ENCODE data around the gene DPM1.

The DPM1 gene

GRCh38 chr20:50891138-50891537, 67.2 kb downstream of the DPM1 start:
- Histone ChIP-seq H3K4me3 (ENCODE audit: insufficient read depth in 1 of 2, low read depth in 1 of 2, low read length in 2 of 2) (no peak overlapping the region), H3K4me2 (ENCODE audit: low read length, poor library complexity, severe bottlenecking) (no peak overlapping the region), H3K27me3 (ENCODE audit: control insufficient read depth in 1 of 2, insufficient read depth in 1 of 2, low read length in 2 of 2) (no peaks in the 10 kb centered on the region), H3K9ac (ENCODE audit: low read length) (no peak overlapping the region), H3K18ac (ENCODE audit: low read depth in 1 of 2, low read length in 2 of 2) (no peak overlapping the region), H4K91ac (ENCODE audit: low read length) (no peak overlapping the region), H3K23ac (ENCODE audit: low read length in 2 of 2) (peak overlapping the region in 1 of 2 experiments; percentile 47), H2BK120ac (ENCODE audit: low read depth, low read length) (no peak overlapping the region), H3K4me1 (ENCODE audit: control insufficient read depth, insufficient read depth, low read depth, low read length) (peaks cover 5% of the 10 kb centered on the region), H3K9me3 (ENCODE audit: control insufficient read depth, low read length) (no peaks in the 10 kb centered on the region), H2BK15ac (ENCODE audit: low read depth, poor library complexity, severe bottlenecking) (no peak overlapping the region), H2BK12ac (ENCODE audit: low read length in 2 of 2) (peak overlapping the region in 1 of 2 experiments; percentile 70), H3K27ac (ENCODE audit: low read length, poor library complexity, severe bottlenecking) (no peak overlapping the region), H3K4ac (ENCODE audit: low read depth in 1 of 2, low read length in 2 of 2) (no peak overlapping the region), H3K79me1 (replicated peaks; ENCODE audit: low read length, poor library complexity, severe bottlenecking) (peaks cover 27% of the 10 kb centered on the region), H3K14ac (ENCODE audit: low read length in 2 of 2) (no peak overlapping the region), H4K8ac (ENCODE audit: low read length) (no peak overlapping the region), H2AFZ (ENCODE audit: low read depth, low read length) (no peak overlapping the region), H2AK5ac (ENCODE audit: low read length, severe bottlenecking) (no peak overlapping the region), H3K36me3 (ENCODE audit: control insufficient read depth in 1 of 2, insufficient read depth in 2 of 2, low read depth in 1 of 2, low read length in 2 of 2) (peaks cover 34 to 79% of the 10 kb centered on the region in 2 experiments), H2BK5ac (ENCODE audit: low read depth, low read length, poor library complexity, severe bottlenecking) (no peak overlapping the region)
- 85% methylated on average over 5 of the region's 5 CpGs for WGBS
- DNase-seq, result peak; percentile 51

- Histone ChIP-seq H4K91ac (ENCODE audit: low read length) (no peak overlapping the region), H4K8ac (ENCODE audit: low read length) (no peak overlapping the region), H2BK15ac (ENCODE audit: low read depth, poor library complexity, severe bottlenecking) (no peak overlapping the region), H3K4me1 (ENCODE audit: control insufficient read depth, insufficient read depth, low read depth, low read length) (peaks cover 3% of the 10 kb centered on the region), H2BK5ac (ENCODE audit: low read depth, low read length, poor library complexity, severe bottlenecking) (no peak overlapping the region), H2BK12ac (ENCODE audit: low read length in 2 of 2) (no peak overlapping the region), H3K23ac (ENCODE audit: low read length in 2 of 2) (no peak overlapping the region), H2AK5ac (ENCODE audit: low read length, severe bottlenecking) (no peak overlapping the region), H2AFZ (ENCODE audit: low read depth, low read length) (no peak overlapping the region), H3K18ac (ENCODE audit: low read depth in 1 of 2, low read length in 2 of 2) (no peak overlapping the region), H3K4me3 (ENCODE audit: insufficient read depth in 1 of 2, low read depth in 1 of 2, low read length in 2 of 2) (no peak overlapping the region), H3K27ac (ENCODE audit: low read length, poor library complexity, severe bottlenecking) (no peak overlapping the region), H3K14ac (ENCODE audit: low read length in 2 of 2) (no peak overlapping the region), H3K4me2 (ENCODE audit: low read length, poor library complexity, severe bottlenecking) (no peak overlapping the region), H3K4ac (ENCODE audit: low read depth in 1 of 2, low read length in 2 of 2) (no peak overlapping the region), H3K79me1 (replicated peaks; ENCODE audit: low read length, poor library complexity, severe bottlenecking) (peaks cover 16% of the 10 kb centered on the region), H2BK120ac (ENCODE audit: low read depth, low read length) (no peak overlapping the region), H3K36me3 (ENCODE audit: control insufficient read depth in 1 of 2, insufficient read depth in 2 of 2, low read depth in 1 of 2, low read length in 2 of 2) (peaks cover 27 to 63% of the 10 kb centered on the region in 2 experiments), H3K9ac (ENCODE audit: low read length) (no peak overlapping the region), H3K27me3 (ENCODE audit: control insufficient read depth in 1 of 2, insufficient read depth in 1 of 2, low read length in 2 of 2) (no peaks in the 10 kb centered on the region), H3K9me3 (ENCODE audit: control insufficient read depth, low read length) (peaks cover 10% of the 10 kb centered on the region)
- DNase-seq, result no peak
- WGBS, result 77% methylated on average over 3 of the region's 3 CpGs
Observed at GRCh38 chr20:50887576-50887975, 70.8 kb downstream of the DPM1 start.

GRCh38 chr20:50886184-50886790, 72.0 kb downstream of the DPM1 start:
- H3K27me3 ChIP-seq (ENCODE audit: control insufficient read depth in 1 of 2, insufficient read depth in 1 of 2, low read length in 2 of 2), result no peaks in the 10 kb centered on the region

GRCh38 chr20:50885781-50886180, 72.6 kb downstream of the DPM1 start:
- Histone ChIP-seq H3K4me1 (ENCODE audit: control insufficient read depth, insufficient read depth, low read depth, low read length) (no peaks in the 10 kb centered on the region), H3K9ac (ENCODE audit: low read length) (no peak overlapping the region), H2AFZ (ENCODE audit: low read depth, low read length) (no peak overlapping the region), H3K23ac (ENCODE audit: low read length in 2 of 2) (no peak overlapping the region), H3K18ac (ENCODE audit: low read depth in 1 of 2, low read length in 2 of 2) (no peak overlapping the region), H2BK120ac (ENCODE audit: low read depth, low read length) (no peak overlapping the region), H4K8ac (ENCODE audit: low read length) (peak overlapping the region; percentile 12), H3K4me3 (ENCODE audit: insufficient read depth in 1 of 2, low read depth in 1 of 2, low read length in 2 of 2) (no peak overlapping the region), H4K91ac (ENCODE audit: low read length) (no peak overlapping the region), H2AK5ac (ENCODE audit: low read length, severe bottlenecking) (no peak overlapping the region), H2BK15ac (ENCODE audit: low read depth, poor library complexity, severe bottlenecking) (no peak overlapping the region), H3K27me3 (ENCODE audit: control insufficient read depth in 1 of 2, insufficient read depth in 1 of 2, low read length in 2 of 2) (no peaks in the 10 kb centered on the region), H2BK12ac (ENCODE audit: low read length in 2 of 2) (no peak overlapping the region), H3K9me3 (ENCODE audit: control insufficient read depth, low read length) (peaks cover 10% of the 10 kb centered on the region), H3K4me2 (ENCODE audit: low read length, poor library complexity, severe bottlenecking) (no peak overlapping the region), H3K36me3 (ENCODE audit: control insufficient read depth in 1 of 2, insufficient read depth in 2 of 2, low read depth in 1 of 2, low read length in 2 of 2) (peaks cover 18 to 45% of the 10 kb centered on the region in 2 experiments), H2BK5ac (ENCODE audit: low read depth, low read length, poor library complexity, severe bottlenecking) (no peak overlapping the region), H3K27ac (ENCODE audit: low read length, poor library complexity, severe bottlenecking) (no peak overlapping the region), H3K79me1 (replicated peaks; ENCODE audit: low read length, poor library complexity, severe bottlenecking) (peaks cover 5% of the 10 kb centered on the region), H3K14ac (ENCODE audit: low read length in 2 of 2) (no peak overlapping the region), H3K4ac (ENCODE audit: low read depth in 1 of 2, low read length in 2 of 2) (no peak overlapping the region)
- WGBS, result 99% methylated on average over 4 of the region's 5 CpGs
- DNase-seq, result no peak

More at GRCh38 chr20:50886184-50886790, 72.0 kb downstream of the DPM1 start:
- H3K9ac ChIP-seq (ENCODE audit: low read length), result no peak overlapping the region
- peaks cover 2% of the 10 kb centered on the region for H3K4me1 ChIP-seq (ENCODE audit: control insufficient read depth, insufficient read depth, low read depth, low read length)
- DNase-seq, result no peak
- H2BK5ac ChIP-seq (ENCODE audit: low read depth, low read length, poor library complexity, severe bottlenecking), result no peak overlapping the region
- peaks cover 20 to 50% of the 10 kb centered on the region in 2 experiments for H3K36me3 ChIP-seq (ENCODE audit: control insufficient read depth in 1 of 2, insufficient read depth in 2 of 2, low read depth in 1 of 2, low read length in 2 of 2)
- no peak overlapping the region for H2BK15ac ChIP-seq (ENCODE audit: low read depth, poor library complexity, severe bottlenecking)
- no peak overlapping the region for H4K91ac ChIP-seq (ENCODE audit: low read length)
- no peak overlapping the region for H3K14ac ChIP-seq (ENCODE audit: low read length in 2 of 2)
- no peak overlapping the region for H3K23ac ChIP-seq (ENCODE audit: low read length in 2 of 2)
- WGBS, result 97% methylated on average over 11 of the region's 12 CpGs
- H2BK12ac ChIP-seq (ENCODE audit: low read length in 2 of 2), result no peak overlapping the region
- no peak overlapping the region for H3K4me3 ChIP-seq (ENCODE audit: insufficient read depth in 1 of 2, low read depth in 1 of 2, low read length in 2 of 2)
- H3K4me2 ChIP-seq (ENCODE audit: low read length, poor library complexity, severe bottlenecking), result no peak overlapping the region
- peaks cover 10% of the 10 kb centered on the region for H3K9me3 ChIP-seq (ENCODE audit: control insufficient read depth, low read length)
- no peak overlapping the region for H2BK120ac ChIP-seq (ENCODE audit: low read depth, low read length)
- no peak overlapping the region for H4K8ac ChIP-seq (ENCODE audit: low read length)
- H3K4ac ChIP-seq (ENCODE audit: low read depth in 1 of 2, low read length in 2 of 2), result no peak overlapping the region
- no peak overlapping the region for H2AK5ac ChIP-seq (ENCODE audit: low read length, severe bottlenecking)
- no peak overlapping the region for H3K18ac ChIP-seq (ENCODE audit: low read depth in 1 of 2, low read length in 2 of 2)
- H2AFZ ChIP-seq (ENCODE audit: low read depth, low read length), result no peak overlapping the region
- H3K79me1 ChIP-seq (replicated peaks; ENCODE audit: low read length, poor library complexity, severe bottlenecking), result peaks cover 8% of the 10 kb centered on the region
- no peak overlapping the region for H3K27ac ChIP-seq (ENCODE audit: low read length, poor library complexity, severe bottlenecking)
